Left lung (tissue), 10 donors: ENCODE measurements around the gene PKDCC. TPM values are rescaled to one million over a fixed set of nuclear protein-coding genes. Genes with fewer than 3 reads are reported as not detected.
"Not testable (repeated sequence)": the region's sequence is repeated elsewhere in the genome, so short reads cannot be mapped to it uniquely, and the experiment has no call there.

Source experiments
- ATAC-seq: fragments of 200-7000 bp; cut with Tn5 transposase; one replicate; pipeline ENCODE4 v1.9.1; 2020; ENCODE audit warnings: moderate library complexity
- DNase-seq, 4 donors: peaks; one replicate each; pipeline ENCODE4 v3.0.0-alpha.2; 2013 to 2020
- H3K27ac ChIP-seq, 2 donors: fragments of 200-600 bp; sonication (generic) in 1 of 2; one replicate each; pipeline versions ENCODE4 v1.5.0 to v1.8.0; 2020 to 2021
- H3K27me3 ChIP-seq, 2 donors: fragments of 200-600 bp; sonication (generic) in 1 of 2; one replicate each; pipeline versions ENCODE4 v1.5.0 to v1.8.0; 2020 to 2021
- H3K36me3 ChIP-seq, 2 donors: fragments of 200-600 bp; sonication (generic) in 1 of 2; one replicate each; pipeline versions ENCODE4 v1.5.0 to v1.8.0; 2020 to 2021
- H3K4me1 ChIP-seq, 2 donors: fragments of 200-600 bp; one replicate each; pipeline ENCODE4 v1.8.0; 2021
- H3K4me3 ChIP-seq, 2 donors: fragments of 200-600 bp; sonication (generic) in 1 of 2; one replicate each; pipeline versions ENCODE4 v1.5.0 to v1.8.0; 2020 to 2021; ENCODE audit warnings: mild to moderate bottlenecking in 1 of 2
- H3K9me3 ChIP-seq, 2 donors: fragments of 200-600 bp; sonication (generic) in 1 of 2; one replicate each; pipeline versions ENCODE4 v1.5.0 to v1.8.0; 2020 to 2021
- intact Hi-C, 2 donors: fragments of 100-400 bp; cut with DNase I; formaldehyde crosslinking; loops; one replicate each; pipeline versions ENCODE4 v1.11.2 to v1.14.2; 2022
- polyA plus RNA-seq, 6 donors: library from polyadenylated mRNA; unstranded; fragments of 120-200 nt; gene quantifications; one replicate each; pipeline ENCODE4 v1.2.1, GENCODE V29; 2013; ENCODE audit not compliant: insufficient read length in 6 of 6
- total RNA-seq, 2 donors: library from RNA; stranded (reverse); fragmentation: NEBNext Ultra II Directional; extraction: Animal tissue kit (Norgen Biotek cat#: 25700); gene quantifications; one replicate each; pipeline ENCODE4 v1.2.1, GENCODE V29; 2021
- TF ChIP-seq, protein P1 (sequence below), 2 donors: fragments of 200-600 bp; sonication (generic) in 1 of 2; IDR thresholded peaks; one replicate each; pipeline versions ENCODE4 v1.5.0 to v1.8.0; 2021; ENCODE audit warnings: antibody characterized with exemption in 2 of 2
- donor health status: DM: no; HTN: yes; CAD: no.
- donor health status: DM: no; HTN: no; CAD: no.

PKDCC gene
- total and polyA plus RNA-seq, 8 donors = 63.1 to 224 (median 129) TPM

- Histone ChIP-seq H3K27me3 (no peaks in the 10 kb centered on the region), H3K4me3 (no peak overlapping the region), H3K4me1 (peaks cover 0 to 4% of the 10 kb centered on the region in 2 donors), H3K9me3 (no peaks in the 10 kb centered on the region), H3K27ac (no peak overlapping the region), H3K36me3 (no peaks in the 10 kb centered on the region)
- DNase-seq (peak in 1 of 4 donors; percentile 31), ATAC-seq (no peak)
- TF ChIP-seq, protein P1, sequence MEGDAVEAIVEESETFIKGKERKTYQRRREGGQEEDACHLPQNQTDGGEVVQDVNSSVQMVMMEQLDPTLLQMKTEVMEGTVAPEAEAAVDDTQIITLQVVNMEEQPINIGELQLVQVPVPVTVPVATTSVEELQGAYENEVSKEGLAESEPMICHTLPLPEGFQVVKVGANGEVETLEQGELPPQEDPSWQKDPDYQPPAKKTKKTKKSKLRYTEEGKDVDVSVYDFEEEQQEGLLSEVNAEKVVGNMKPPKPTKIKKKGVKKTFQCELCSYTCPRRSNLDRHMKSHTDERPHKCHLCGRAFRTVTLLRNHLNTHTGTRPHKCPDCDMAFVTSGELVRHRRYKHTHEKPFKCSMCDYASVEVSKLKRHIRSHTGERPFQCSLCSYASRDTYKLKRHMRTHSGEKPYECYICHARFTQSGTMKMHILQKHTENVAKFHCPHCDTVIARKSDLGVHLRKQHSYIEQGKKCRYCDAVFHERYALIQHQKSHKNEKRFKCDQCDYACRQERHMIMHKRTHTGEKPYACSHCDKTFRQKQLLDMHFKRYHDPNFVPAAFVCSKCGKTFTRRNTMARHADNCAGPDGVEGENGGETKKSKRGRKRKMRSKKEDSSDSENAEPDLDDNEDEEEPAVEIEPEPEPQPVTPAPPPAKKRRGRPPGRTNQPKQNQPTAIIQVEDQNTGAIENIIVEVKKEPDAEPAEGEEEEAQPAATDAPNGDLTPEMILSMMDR (IDR thresholded peaks at IDR 0.05) = no peak
- intact Hi-C loops = no loop called here
These were observed 28.8 kb downstream of the PKDCC start for GRCh38 chr2:42076357-42077225.

DNA sequence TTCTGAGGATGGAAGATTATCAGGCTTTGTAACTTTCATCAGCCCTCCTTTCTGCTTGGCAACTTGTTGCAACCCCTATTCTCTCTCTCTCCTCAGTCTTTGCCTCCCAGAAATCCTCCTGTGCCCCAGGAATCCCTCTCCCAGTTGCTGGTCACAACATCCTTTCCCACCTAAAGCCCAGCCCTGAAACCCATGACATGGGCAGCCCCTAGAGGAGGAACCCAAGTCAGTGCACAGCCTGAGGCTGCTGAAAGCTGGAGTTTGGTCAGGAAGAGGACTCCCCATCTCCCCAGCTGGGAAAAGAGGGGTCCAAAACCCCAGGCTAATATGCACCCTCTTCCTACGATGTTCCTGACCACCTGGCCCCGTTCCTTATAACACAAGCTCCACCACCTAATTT lies 29.5 kb downstream of the PKDCC start:
- ATAC-seq (no peak), DNase-seq (peak in 1 of 4 donors; percentile 18)
- Histone ChIP-seq H3K4me1 (peaks cover 0 to 4% of the 10 kb centered on the region in 2 donors), H3K27me3 (no peaks in the 10 kb centered on the region), H3K27ac (no peak overlapping the region), H3K36me3 (no peaks in the 10 kb centered on the region), H3K9me3 (no peaks in the 10 kb centered on the region), H3K4me3 (no peak overlapping the region)
- intact Hi-C loops = no loop called here
- TF ChIP-seq, protein P1 (IDR thresholded peaks at IDR 0.05) = no peak

DNA sequence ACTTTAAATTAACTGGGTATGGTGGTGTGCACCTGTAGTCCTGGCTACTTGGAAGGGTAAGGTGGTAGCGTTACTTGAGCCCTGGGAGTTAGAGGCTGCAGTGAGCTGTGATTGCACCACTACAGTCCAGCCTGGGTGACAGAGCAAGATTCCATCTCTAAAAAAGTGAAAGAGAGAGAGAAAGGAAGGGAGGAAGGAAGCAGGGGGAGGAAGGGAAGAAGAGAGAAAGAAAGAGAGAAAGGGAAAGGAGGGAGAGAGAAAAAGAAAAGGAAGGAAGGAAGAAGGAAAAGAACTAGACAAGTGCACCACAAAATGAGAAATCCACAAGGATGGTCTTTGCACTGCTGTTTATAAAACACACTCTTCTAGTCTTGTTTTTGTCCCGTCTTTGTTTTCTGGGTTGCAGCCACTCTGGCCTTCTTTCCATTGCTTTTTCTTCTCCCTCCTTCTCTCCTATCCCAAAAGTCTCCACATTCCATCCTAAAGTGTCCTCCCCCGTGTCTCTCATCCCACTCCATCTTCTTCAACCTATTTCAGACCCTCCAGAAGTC lies 32.0 kb downstream of the PKDCC start:
- Histone ChIP-seq H3K4me3 (no peak overlapping the region), H3K4me1 (no peaks in the 10 kb centered on the region), H3K9me3 (no peaks in the 10 kb centered on the region), H3K36me3 (no peaks in the 10 kb centered on the region), H3K27me3 (no peaks in the 10 kb centered on the region), H3K27ac (no peak overlapping the region)
- intact Hi-C loops = no loop called here
- DNase-seq = no peak
- no peak for ATAC-seq
- TF ChIP-seq, protein P1 (IDR thresholded peaks at IDR 0.05) = no peak

GRCh38 chr2:42081151-42081550 lies 33.3 kb downstream of the PKDCC start:
- DNase-seq, H3K27me3 ChIP-seq, H3K27ac ChIP-seq, H3K36me3 ChIP-seq, H3K4me3 ChIP-seq, H3K4me1 ChIP-seq, ATAC-seq, intact Hi-C loops, H3K9me3 ChIP-seq: not testable (repeated sequence)

GRCh38 chr2:42082016-42082415 lies 34.2 kb downstream of the PKDCC start:
- no peaks in the 10 kb centered on the region for H3K36me3 ChIP-seq
- H3K4me3 ChIP-seq = no peak overlapping the region
- intact Hi-C loops = no loop called here
- no peaks in the 10 kb centered on the region for H3K27me3 ChIP-seq
- TF ChIP-seq, protein P1 (IDR thresholded peaks at IDR 0.05) = no peak
- DNase-seq (no peak), ATAC-seq (no peak)
- H3K4me1 ChIP-seq = peaks cover 0 to 9% of the 10 kb centered on the region in 2 donors
- no peak overlapping the region for H3K27ac ChIP-seq
- H3K9me3 ChIP-seq = no peaks in the 10 kb centered on the region
